Suprapubic skin (tissue), 4 donors: ENCODE measurements around the gene B4GALNT4.

ENCODE experiments used
- CTCF ChIP-seq, 2 donors: fragments of 200-600 bp in 1 of 2; fragments of 450-650 bp in 1 of 2; sonication (generic) in 1 of 2; IDR thresholded peaks; one replicate each; pipeline ENCODE4 v1.5.1; 2016 to 2019; ENCODE audit warnings: antibody characterized with exemption in 2 of 2, mild to moderate bottlenecking in 1 of 2, moderate library complexity in 1 of 2
- EP300 ChIP-seq: sonication (generic); formaldehyde crosslinking; IDR thresholded peaks from one replicate; pipeline ENCODE4 v1.6.1; 2017; ENCODE audit warnings: antibody characterized with exemption
- POLR2A ChIP-seq, 2 donors: fragments of 450-650 bp; IDR thresholded peaks; one replicate each; pipeline ENCODE4 v1.6.1; 2017; ENCODE audit warnings: antibody characterized with exemption in 2 of 2, mild to moderate bottlenecking in 2 of 2, moderate library complexity in 2 of 2
- POLR2AphosphoS5 ChIP-seq, 3 donors: sonication (generic); formaldehyde crosslinking; IDR thresholded peaks; one replicate each; pipeline ENCODE4 v1.6.1; 2017; ENCODE audit warnings: antibody characterized with exemption in 3 of 3

- no peak for TF ChIP-seq CTCF (IDR thresholded peaks at IDR 0.05)
- TF ChIP-seq POLR2A (IDR thresholded peaks at IDR 0.05), result no peak
- no peak for TF ChIP-seq EP300
- TF ChIP-seq POLR2AphosphoS5 (IDR thresholded peaks at IDR 0.05), result no peak
Observed at GRCh38 chr11:372809-373715, 3.8 kb downstream of the B4GALNT4 start.
